Measurements from ENCODE around the gene NEU1. TPM values are rescaled to one million over a fixed set of nuclear protein-coding genes. Genes with fewer than 3 reads are reported as not detected.

NEU1 gene
- polyA plus RNA-seq, 1 of the 3 experiments (the other 2 are of a cell fraction): 43.0 TPM

DNA sequence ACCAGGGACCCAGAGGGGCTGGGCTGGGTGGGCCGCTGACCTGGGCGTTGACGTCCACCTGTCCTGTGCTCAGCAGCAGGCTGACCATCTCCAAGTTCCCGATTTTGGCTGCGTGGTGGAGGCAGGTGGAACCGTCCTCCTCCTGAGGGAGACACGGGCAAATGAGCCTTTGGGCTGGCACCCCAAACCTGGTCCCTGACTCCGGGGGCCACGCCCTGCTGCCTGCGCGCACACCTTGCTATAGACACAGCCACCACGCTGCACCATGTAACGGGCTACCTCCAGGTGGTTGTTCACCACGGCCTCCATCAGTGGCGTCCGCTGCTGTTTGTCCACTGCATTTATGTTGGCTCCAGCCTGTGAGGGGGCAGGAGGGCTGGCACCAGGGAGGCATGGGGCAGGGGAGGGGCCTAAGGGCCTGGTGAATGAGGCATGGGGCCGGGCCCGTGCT, 23.9 kb upstream of the NEU1 start:
- H3K9ac ChIP-seq: no peak overlapping the region
- H3K27me3 ChIP-seq (ENCODE audit: insufficient read depth): no peaks in the 10 kb centered on the region
- CTCF ChIA-PET: interaction anchor here (1.0 to 1.2 kb wide), 2 partner anchors 10 to 23 kb away, joined by 3 to 4 read pairs; no protein-coding TSS in a partner anchor
- H3K4me3 ChIP-seq (ENCODE audit: low read depth in 2 of 2, low read length in 1 of 2): no peak overlapping the region
- no peak overlapping the region for H3K27ac ChIP-seq (ENCODE audit: low read depth in 2 of 2, low read length in 1 of 2)
- H3K9me2 ChIP-seq: no peaks in the 10 kb centered on the region
- WGBS (ENCODE audit: low lambda C conversion rate): 93% methylated on average over 13 of the region's 18 CpGs
- POLR2A ChIA-PET: interaction anchor here (1.1 kb wide), 1 partner anchor 24 kb away, joined by 3 read pairs; the partner anchor contains the start of gene NEU1
- peaks cover 27 to 69% of the 10 kb centered on the region in 2 experiments for H3K36me3 ChIP-seq (replicated peaks in 1 of 2; ENCODE audit: control insufficient read depth in 1 of 2, insufficient read depth in 2 of 2, low read length in 1 of 2)
- peaks cover 9% of the 10 kb centered on the region for H3F3A ChIP-seq (replicated peaks; ENCODE audit: insufficient read depth)
- H2AFZ ChIP-seq (ENCODE audit: low read depth): no peak overlapping the region
- H3K4me2 ChIP-seq: no peak overlapping the region
- DNase-seq: peak; percentile 11
- no peaks in the 10 kb centered on the region for H4K20me1 ChIP-seq (ENCODE audit: insufficient read depth)
- TF ChIP-seq MEF2A (IDR thresholded peaks at IDR 0.05; ENCODE audit: borderline replicate concordance, low read depth) (no peak), RXRA (IDR thresholded peaks at IDR 0.05; ENCODE audit: borderline replicate concordance, low read depth) (no peak), GABPA (IDR thresholded peaks at IDR 0.05; ENCODE audit: low read depth) (no peak), FOSL2 (IDR thresholded peaks at IDR 0.05; ENCODE audit: borderline replicate concordance, low read depth) (no peak), YY1 (IDR thresholded peaks at IDR 0.05; ENCODE audit: low read depth) (no peak), SIN3A (IDR thresholded peaks at IDR 0.05; ENCODE audit: borderline replicate concordance, low read depth, low read length) (no peak), RAD21 (IDR thresholded peaks at IDR 0.05; ENCODE audit: low read length) (no peak), TCF12 (IDR thresholded peaks at IDR 0.05) (no peak), TEAD4 (IDR thresholded peaks at IDR 0.05; ENCODE audit: borderline replicate concordance, insufficient read depth) (no peak), RFX5 (IDR thresholded peaks at IDR 0.05; ENCODE audit: low read length) (no peak), POLR2AphosphoS5 (IDR thresholded peaks at IDR 0.05; ENCODE audit: low read depth, low read length) (no peak), SMC3 (IDR thresholded peaks at IDR 0.05; ENCODE audit: low read depth, low read length) (no peak), NFIC (IDR thresholded peaks at IDR 0.05; ENCODE audit: borderline replicate concordance) (no peak), EZH2phosphoT487 (IDR thresholded peaks at IDR 0.05; ENCODE audit: borderline replicate concordance, low read depth) (no peak), JUND (IDR thresholded peaks at IDR 0.05) (no peak), RCOR1 (IDR thresholded peaks at IDR 0.05; ENCODE audit: low read length) (no peak)
- TF ChIP-seq, protein P1, sequence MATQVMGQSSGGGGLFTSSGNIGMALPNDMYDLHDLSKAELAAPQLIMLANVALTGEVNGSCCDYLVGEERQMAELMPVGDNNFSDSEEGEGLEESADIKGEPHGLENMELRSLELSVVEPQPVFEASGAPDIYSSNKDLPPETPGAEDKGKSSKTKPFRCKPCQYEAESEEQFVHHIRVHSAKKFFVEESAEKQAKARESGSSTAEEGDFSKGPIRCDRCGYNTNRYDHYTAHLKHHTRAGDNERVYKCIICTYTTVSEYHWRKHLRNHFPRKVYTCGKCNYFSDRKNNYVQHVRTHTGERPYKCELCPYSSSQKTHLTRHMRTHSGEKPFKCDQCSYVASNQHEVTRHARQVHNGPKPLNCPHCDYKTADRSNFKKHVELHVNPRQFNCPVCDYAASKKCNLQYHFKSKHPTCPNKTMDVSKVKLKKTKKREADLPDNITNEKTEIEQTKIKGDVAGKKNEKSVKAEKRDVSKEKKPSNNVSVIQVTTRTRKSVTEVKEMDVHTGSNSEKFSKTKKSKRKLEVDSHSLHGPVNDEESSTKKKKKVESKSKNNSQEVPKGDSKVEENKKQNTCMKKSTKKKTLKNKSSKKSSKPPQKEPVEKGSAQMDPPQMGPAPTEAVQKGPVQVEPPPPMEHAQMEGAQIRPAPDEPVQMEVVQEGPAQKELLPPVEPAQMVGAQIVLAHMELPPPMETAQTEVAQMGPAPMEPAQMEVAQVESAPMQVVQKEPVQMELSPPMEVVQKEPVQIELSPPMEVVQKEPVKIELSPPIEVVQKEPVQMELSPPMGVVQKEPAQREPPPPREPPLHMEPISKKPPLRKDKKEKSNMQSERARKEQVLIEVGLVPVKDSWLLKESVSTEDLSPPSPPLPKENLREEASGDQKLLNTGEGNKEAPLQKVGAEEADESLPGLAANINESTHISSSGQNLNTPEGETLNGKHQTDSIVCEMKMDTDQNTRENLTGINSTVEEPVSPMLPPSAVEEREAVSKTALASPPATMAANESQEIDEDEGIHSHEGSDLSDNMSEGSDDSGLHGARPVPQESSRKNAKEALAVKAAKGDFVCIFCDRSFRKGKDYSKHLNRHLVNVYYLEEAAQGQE (IDR thresholded peaks at IDR 0.05; ENCODE audit: low read depth, low read length): no peak
- TF ChIP-seq, protein P2, sequence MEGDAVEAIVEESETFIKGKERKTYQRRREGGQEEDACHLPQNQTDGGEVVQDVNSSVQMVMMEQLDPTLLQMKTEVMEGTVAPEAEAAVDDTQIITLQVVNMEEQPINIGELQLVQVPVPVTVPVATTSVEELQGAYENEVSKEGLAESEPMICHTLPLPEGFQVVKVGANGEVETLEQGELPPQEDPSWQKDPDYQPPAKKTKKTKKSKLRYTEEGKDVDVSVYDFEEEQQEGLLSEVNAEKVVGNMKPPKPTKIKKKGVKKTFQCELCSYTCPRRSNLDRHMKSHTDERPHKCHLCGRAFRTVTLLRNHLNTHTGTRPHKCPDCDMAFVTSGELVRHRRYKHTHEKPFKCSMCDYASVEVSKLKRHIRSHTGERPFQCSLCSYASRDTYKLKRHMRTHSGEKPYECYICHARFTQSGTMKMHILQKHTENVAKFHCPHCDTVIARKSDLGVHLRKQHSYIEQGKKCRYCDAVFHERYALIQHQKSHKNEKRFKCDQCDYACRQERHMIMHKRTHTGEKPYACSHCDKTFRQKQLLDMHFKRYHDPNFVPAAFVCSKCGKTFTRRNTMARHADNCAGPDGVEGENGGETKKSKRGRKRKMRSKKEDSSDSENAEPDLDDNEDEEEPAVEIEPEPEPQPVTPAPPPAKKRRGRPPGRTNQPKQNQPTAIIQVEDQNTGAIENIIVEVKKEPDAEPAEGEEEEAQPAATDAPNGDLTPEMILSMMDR (IDR thresholded peaks at IDR 0.05): no peak
- TF ChIP-seq, protein P3, sequence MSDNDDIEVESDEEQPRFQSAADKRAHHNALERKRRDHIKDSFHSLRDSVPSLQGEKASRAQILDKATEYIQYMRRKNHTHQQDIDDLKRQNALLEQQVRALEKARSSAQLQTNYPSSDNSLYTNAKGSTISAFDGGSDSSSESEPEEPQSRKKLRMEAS (IDR thresholded peaks at IDR 0.05; ENCODE audit: low read depth): no peak
- TF ChIP-seq, protein P4, sequence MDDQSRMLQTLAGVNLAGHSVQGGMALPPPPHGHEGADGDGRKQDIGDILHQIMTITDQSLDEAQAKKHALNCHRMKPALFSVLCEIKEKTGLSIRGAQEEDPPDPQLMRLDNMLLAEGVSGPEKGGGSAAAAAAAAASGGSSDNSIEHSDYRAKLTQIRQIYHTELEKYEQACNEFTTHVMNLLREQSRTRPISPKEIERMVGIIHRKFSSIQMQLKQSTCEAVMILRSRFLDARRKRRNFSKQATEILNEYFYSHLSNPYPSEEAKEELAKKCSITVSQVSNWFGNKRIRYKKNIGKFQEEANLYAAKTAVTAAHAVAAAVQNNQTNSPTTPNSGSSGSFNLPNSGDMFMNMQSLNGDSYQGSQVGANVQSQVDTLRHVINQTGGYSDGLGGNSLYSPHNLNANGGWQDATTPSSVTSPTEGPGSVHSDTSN (IDR thresholded peaks at IDR 0.05): no peak
- H3K9me3 ChIP-seq: no peaks in the 10 kb centered on the region
- H3K4me1 ChIP-seq (ENCODE audit: control insufficient read depth in 1 of 2, insufficient read depth in 2 of 2, low read depth in 1 of 2, low read length in 1 of 2): no peaks in the 10 kb centered on the region
- no peaks in the 10 kb centered on the region for H3K79me2 ChIP-seq (ENCODE audit: insufficient read depth)
